AG10803 (cell line): Measurements from ENCODE around the gene PDZD8.

Experiments
- DNase-seq: peaks from one replicate; pipeline ENCODE4 v3.0.0; 2010; ENCODE audit warnings: low read depth
- H3K4me3 ChIP-seq: 2 replicates; pipeline ENCODE4 v1.5.1; 2011; ENCODE audit warnings: mild to moderate bottlenecking, low read length, control low read depth
- CTCF ChIP-seq: conservative IDR thresholded peaks from 2 replicates; pipeline ENCODE4 v1.5.1; 2011; ENCODE audit warnings: mild to moderate bottlenecking, low read length, control low read depth, inconsistent platforms

PDZD8 gene

GRCh38 chr10:117350909-117351308 is 24.3 kb downstream of the PDZD8 start:
- no peak for DNase-seq
- no peak overlapping the region for H3K4me3 ChIP-seq
- no peak for TF ChIP-seq CTCF

- TF ChIP-seq CTCF = no peak
- DNase-seq = no peak
These were observed 27.0 kb downstream of the PDZD8 start for GRCh38 chr10:117348236-117348635.

GRCh38 chr10:117346574-117346973 is 28.7 kb downstream of the PDZD8 start:
- TF ChIP-seq CTCF = no peak
- H3K4me3 ChIP-seq = no peak overlapping the region
- no peak for DNase-seq

More at GRCh38 chr10:117348236-117348635, 27.0 kb downstream of the PDZD8 start:
- H3K4me3 ChIP-seq = no peak overlapping the region

GRCh38 chr10:117345143-117345542 is 30.1 kb downstream of the PDZD8 start:
- H3K4me3 ChIP-seq = no peak overlapping the region
- TF ChIP-seq CTCF = no peak
- DNase-seq = no peak

- H3K4me3 ChIP-seq = no peak overlapping the region
These were observed 32.6 kb downstream of the PDZD8 start for GRCh38 chr10:117342641-117343040.

GRCh38 chr10:117341061-117341460 is 34.2 kb downstream of the PDZD8 start:
- DNase-seq = no peak
- no peak for TF ChIP-seq CTCF
- H3K4me3 ChIP-seq = no peak overlapping the region

More at GRCh38 chr10:117342641-117343040, 32.6 kb downstream of the PDZD8 start:
- no peak for TF ChIP-seq CTCF
- DNase-seq = peak; percentile 66

- H3K4me3 ChIP-seq = no peak overlapping the region
- TF ChIP-seq CTCF = no peak
- no peak for DNase-seq
These were observed 35.3 kb downstream of the PDZD8 start for GRCh38 chr10:117339979-117340378.
